BE2C (cell line): Measurements from ENCODE around the gene PIGQ.

Experiments used
- DNase-seq: peaks from one replicate; pipeline ENCODE4 v3.0.0-alpha.2; 2020
- H3K27me3 ChIP-seq: fragments of 250-450 bp; sonication (Bioruptor Pico); 2 replicates; pipeline ENCODE4 v1.5.1; 2020; ENCODE audit warnings: mild to moderate bottlenecking
- H3K36me3 ChIP-seq: fragments of 250-450 bp; sonication (Bioruptor Pico); 2 replicates; pipeline ENCODE4 v1.5.1; 2020; ENCODE audit warnings: mild to moderate bottlenecking
- H3K4me1 ChIP-seq: fragments of 250-450 bp; sonication (Bioruptor Pico); 2 replicates; pipeline ENCODE4 v1.5.1; 2020
- H3K4me3 ChIP-seq: 2 replicates; pipeline ENCODE4 v1.5.1; 2011; ENCODE audit warnings: low read depth, low read length
- H3K9me3 ChIP-seq: fragments of 250-450 bp; sonication (Bioruptor Pico); 2 replicates; pipeline ENCODE4 v1.5.1; 2020
- TF ChIP-seq, protein P1 (sequence below): IDR thresholded peaks from 2 replicates; pipeline ENCODE4 v1.5.1; 2012; ENCODE audit warnings: mild to moderate bottlenecking, low read depth, low read length

The PIGQ gene

DNA sequence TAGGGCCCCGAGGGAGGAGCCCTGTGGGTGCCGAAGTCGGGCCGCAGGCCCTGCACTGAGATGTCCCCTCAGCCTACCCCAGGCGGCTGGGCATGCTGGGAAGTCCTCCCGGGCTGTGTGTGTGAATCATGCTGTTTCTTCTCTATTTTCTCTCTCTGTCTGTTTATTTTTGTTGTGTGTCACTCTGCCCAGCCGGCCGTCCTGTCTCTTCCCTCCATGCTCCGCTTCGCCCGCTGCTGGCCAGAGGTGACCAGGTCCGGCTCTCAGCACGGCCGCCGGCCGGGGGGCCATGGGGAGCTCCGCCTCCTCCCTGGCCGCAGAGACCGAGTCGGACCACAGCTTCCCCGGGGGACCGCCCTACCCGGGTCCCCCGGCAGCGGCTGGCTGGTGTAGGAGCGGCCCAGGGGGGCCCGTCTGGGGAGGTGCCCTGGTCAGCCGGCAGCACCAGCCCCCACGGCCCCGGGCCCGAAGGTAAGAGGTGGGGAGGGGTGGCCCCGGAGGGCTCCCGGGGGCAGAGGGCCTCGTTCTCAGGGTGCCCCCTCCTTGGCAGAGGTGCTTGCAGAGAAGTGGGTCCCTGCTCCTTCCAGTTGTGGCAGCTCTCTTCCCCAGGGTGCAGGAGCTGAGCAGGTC is 29.8 kb upstream of the PIGQ start:
- no peak overlapping the region for H3K4me3 ChIP-seq
- no peaks in the 10 kb centered on the region; the same call in 1 of the 2 replicates for H3K9me3 ChIP-seq
- peaks cover 50% of the 10 kb centered on the region for H3K36me3 ChIP-seq
- DNase-seq, result no peak
- no peaks in the 10 kb centered on the region for H3K27me3 ChIP-seq
- TF ChIP-seq, protein P1, sequence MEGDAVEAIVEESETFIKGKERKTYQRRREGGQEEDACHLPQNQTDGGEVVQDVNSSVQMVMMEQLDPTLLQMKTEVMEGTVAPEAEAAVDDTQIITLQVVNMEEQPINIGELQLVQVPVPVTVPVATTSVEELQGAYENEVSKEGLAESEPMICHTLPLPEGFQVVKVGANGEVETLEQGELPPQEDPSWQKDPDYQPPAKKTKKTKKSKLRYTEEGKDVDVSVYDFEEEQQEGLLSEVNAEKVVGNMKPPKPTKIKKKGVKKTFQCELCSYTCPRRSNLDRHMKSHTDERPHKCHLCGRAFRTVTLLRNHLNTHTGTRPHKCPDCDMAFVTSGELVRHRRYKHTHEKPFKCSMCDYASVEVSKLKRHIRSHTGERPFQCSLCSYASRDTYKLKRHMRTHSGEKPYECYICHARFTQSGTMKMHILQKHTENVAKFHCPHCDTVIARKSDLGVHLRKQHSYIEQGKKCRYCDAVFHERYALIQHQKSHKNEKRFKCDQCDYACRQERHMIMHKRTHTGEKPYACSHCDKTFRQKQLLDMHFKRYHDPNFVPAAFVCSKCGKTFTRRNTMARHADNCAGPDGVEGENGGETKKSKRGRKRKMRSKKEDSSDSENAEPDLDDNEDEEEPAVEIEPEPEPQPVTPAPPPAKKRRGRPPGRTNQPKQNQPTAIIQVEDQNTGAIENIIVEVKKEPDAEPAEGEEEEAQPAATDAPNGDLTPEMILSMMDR, result no peak
- H3K4me1 ChIP-seq, result peaks cover 9% of the 10 kb centered on the region

GRCh38 chr16:540645-541340 is 29.0 kb upstream of the PIGQ start:
- no peak for DNase-seq
- H3K36me3 ChIP-seq, result peaks cover 42% of the 10 kb centered on the region
- peaks cover 9% of the 10 kb centered on the region for H3K4me1 ChIP-seq
- no peaks in the 10 kb centered on the region; the same call in 1 of the 2 replicates for H3K9me3 ChIP-seq
- H3K27me3 ChIP-seq, result no peaks in the 10 kb centered on the region
- TF ChIP-seq, protein P1, result no peak
- no peak overlapping the region for H3K4me3 ChIP-seq

DNA sequence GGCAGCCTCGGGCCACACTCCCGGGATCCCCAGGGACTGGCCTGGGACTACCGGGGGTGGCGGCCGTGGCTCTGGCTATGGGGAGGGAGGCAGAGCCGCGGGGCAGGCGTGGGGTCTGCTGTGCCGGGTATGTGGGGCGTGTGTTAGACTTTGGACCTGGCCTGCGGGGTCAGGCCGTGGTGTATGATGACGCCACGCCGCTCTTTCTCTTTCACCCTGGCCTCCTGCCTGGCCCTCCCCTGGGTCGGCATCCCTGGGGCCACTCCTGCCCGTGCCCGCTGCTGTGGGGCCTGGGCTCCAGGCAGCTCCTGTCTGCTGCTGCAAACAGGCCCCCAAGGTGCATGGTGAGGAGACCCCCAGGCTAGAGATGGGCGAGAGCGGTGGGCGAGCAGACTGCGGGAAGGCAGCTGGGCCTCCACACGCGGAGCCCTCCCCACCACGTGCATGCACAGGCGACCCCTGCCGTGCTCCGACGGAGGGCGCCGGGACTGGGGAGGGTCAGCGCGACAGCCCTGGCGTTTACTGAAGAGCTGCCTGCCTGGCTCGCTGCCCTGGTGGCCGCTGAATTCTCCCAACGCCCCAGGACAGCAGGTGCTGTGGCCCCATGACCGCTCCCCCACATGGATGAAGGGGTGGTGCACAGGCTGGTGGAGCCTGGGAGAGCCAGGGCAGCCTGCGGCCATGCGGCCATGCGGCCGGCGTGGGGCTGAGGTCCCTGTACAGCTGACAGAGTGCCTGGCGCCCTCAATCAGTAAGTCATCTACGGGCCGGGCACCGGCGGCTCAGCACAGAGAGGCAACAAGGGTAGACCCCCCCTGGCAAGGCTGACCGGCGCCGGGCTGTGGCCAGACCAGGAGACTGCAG is 26.2 kb upstream of the PIGQ start:
- Histone ChIP-seq H3K4me3 (peak overlapping the region; percentile 24), H3K27me3 (no peaks in the 10 kb centered on the region), H3K4me1 (peaks cover 17% of the 10 kb centered on the region), H3K36me3 (peaks cover 34% of the 10 kb centered on the region), H3K9me3 (no peaks in the 10 kb centered on the region; the same call in 1 of the 2 replicates)
- DNase-seq, result peak; percentile 70
- TF ChIP-seq, protein P1, result no peak

GRCh38 chr16:544517-544916 is 25.3 kb upstream of the PIGQ start:
- H3K36me3 ChIP-seq, result peaks cover 35% of the 10 kb centered on the region

DNA sequence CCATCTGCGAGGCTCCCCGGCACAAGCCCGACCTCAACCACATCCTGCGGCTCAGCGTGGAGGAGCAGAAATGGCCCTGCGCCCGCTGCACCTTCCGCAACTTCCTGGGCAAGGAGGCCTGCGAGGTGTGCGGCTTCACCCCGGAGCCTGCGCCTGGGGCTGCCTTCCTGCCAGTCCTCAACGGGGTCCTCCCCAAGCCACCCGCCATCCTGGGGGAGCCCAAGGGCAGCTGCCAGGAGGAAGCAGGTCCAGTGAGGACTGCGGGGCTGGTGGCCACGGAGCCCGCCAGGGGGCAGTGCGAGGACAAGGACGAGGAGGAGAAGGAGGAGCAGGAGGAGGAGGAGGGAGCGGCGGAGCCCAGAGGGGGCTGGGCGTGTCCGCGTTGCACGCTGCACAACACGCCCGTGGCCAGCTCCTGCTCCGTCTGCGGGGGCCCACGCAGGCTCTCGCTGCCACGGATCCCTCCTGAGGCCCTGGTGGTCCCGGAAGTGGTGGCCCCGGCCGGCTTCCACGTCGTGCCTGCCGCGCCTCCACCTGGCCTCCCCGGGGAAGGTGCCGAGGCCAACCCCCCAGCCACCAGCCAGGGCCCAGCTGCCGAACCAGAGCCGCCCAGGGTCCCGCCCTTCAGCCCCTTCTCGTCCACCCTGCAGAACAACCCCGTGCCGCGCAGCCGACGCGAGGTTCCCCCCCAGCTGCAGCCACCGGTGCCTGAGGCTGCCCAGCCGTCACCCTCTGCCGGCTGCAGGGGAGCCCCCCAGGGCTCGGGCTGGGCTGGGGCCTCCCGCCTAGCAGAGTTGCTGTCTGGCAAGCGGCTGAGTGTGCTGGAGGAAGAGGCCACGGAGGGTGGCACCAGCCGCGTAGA is 22.6 kb upstream of the PIGQ start:
- no peaks in the 10 kb centered on the region for H3K27me3 ChIP-seq
- peaks cover 17% of the 10 kb centered on the region for H3K4me1 ChIP-seq
- TF ChIP-seq, protein P1, result peak; percentile 89
- H3K9me3 ChIP-seq, result no peaks in the 10 kb centered on the region; the same call in 1 of the 2 replicates
- peaks cover 40% of the 10 kb centered on the region for H3K36me3 ChIP-seq
- peak; percentile 95 for DNase-seq
- peak overlapping the region; percentile 14; the same call in 1 of the 2 replicates for H3K4me3 ChIP-seq

More at GRCh38 chr16:544517-544916, 25.3 kb upstream of the PIGQ start:
- TF ChIP-seq, protein P1, result no peak
- H3K27me3 ChIP-seq, result no peaks in the 10 kb centered on the region
- H3K4me3 ChIP-seq, result no peak overlapping the region
- no peak for DNase-seq
- peaks cover 17% of the 10 kb centered on the region for H3K4me1 ChIP-seq
- H3K9me3 ChIP-seq, result no peaks in the 10 kb centered on the region; the same call in 1 of the 2 replicates
